MM.1S (cell line): ENCODE data around the gene TSG101.

Source experiments
- DNase-seq: peaks from one replicate; pipeline ENCODE4 v3.0.0-alpha.2; 2015
- H2AFZ ChIP-seq: fragments of 300-600 bp; sonication (generic); 2 replicates; pipeline ENCODE4 v1.6.0; 2016; ENCODE audit warnings: antibody characterized with exemption, low read length
- H3F3A ChIP-seq: fragments of 300-600 bp; sonication (generic); 2 replicates; pipeline ENCODE4 v1.6.1; 2016; ENCODE audit warnings: mild to moderate bottlenecking, antibody characterized with exemption, low read length, moderate library complexity, mixed read lengths; ENCODE audit not compliant: insufficient read depth
- H3K27ac ChIP-seq: fragments of 300-600 bp; sonication (generic); 2 replicates; pipeline ENCODE4 v1.5.1; 2016; ENCODE audit warnings: mild to moderate bottlenecking, low read length
- H3K27me3 ChIP-seq: fragments of 300-600 bp; sonication (generic); replicated peaks from 2 replicates; pipeline ENCODE4 v1.6.0; 2016; ENCODE audit warnings: low read length; ENCODE audit not compliant: insufficient read depth
- H3K36me3 ChIP-seq: fragments of 300-600 bp; sonication (generic); replicated peaks from 2 replicates; pipeline ENCODE4 v1.6.1; 2016; ENCODE audit warnings: mild to moderate bottlenecking, low read length, mixed read lengths; ENCODE audit not compliant: insufficient read depth
- H3K4me1 ChIP-seq: fragments of 300-600 bp; sonication (generic); 2 replicates; pipeline ENCODE4 v1.6.1; 2016; ENCODE audit warnings: low read length, mixed read lengths
- H3K4me2 ChIP-seq: fragments of 300-600 bp; sonication (generic); 2 replicates; pipeline ENCODE4 v1.6.0; 2016; ENCODE audit warnings: low read depth, low read length
- H3K4me3 ChIP-seq: fragments of 300-600 bp; sonication (generic); 2 replicates; pipeline ENCODE4 v1.5.1; 2016; ENCODE audit warnings: low read length, mixed read lengths
- H3K79me2 ChIP-seq: fragments of 300-600 bp; sonication (generic); 2 replicates; pipeline ENCODE4 v1.6.1; 2016; ENCODE audit warnings: mixed run types, low read length, mixed read lengths
- H3K9ac ChIP-seq: fragments of 300-600 bp; sonication (generic); 2 replicates; pipeline ENCODE4 v1.6.1; 2016; ENCODE audit warnings: low read length, mixed read lengths
- H3K9me2 ChIP-seq: fragments of 300-600 bp; sonication (generic); replicated peaks from 2 replicates; pipeline ENCODE4 v1.6.1; 2016; ENCODE audit warnings: mild to moderate bottlenecking, low read length, mixed read lengths; ENCODE audit not compliant: insufficient read depth
- H3K9me3 ChIP-seq: fragments of 300-600 bp; sonication (generic); replicated peaks from 2 replicates; pipeline ENCODE4 v1.6.1; 2016; ENCODE audit warnings: mild to moderate bottlenecking, low read length, mixed read lengths; ENCODE audit not compliant: insufficient read depth
- H4K20me1 ChIP-seq: fragments of 300-600 bp; sonication (generic); 2 replicates; pipeline ENCODE4 v1.6.1; 2016; ENCODE audit warnings: mild to moderate bottlenecking, low read length, moderate library complexity, mixed read lengths; ENCODE audit not compliant: insufficient read depth
- EZH2 ChIP-seq: fragments of 300-600 bp; sonication (generic); optimal IDR thresholded peaks from 2 replicates; pipeline ENCODE3; 2017; ENCODE audit warnings: low read depth, mild to moderate bottlenecking, antibody characterized with exemption, low read length, mixed read lengths
- EZH2phosphoT487 ChIP-seq: fragments of 300-600 bp; sonication (generic); IDR thresholded peaks from 2 replicates; pipeline ENCODE4 v1.6.1; 2018; ENCODE audit warnings: antibody characterized with exemption, low read length
- TF ChIP-seq, protein P1 (sequence below): fragments of 300-600 bp; sonication (generic); IDR thresholded peaks from 2 replicates; pipeline ENCODE4 v1.5.1; 2016; ENCODE audit warnings: antibody characterized with exemption, low read length, mixed read lengths

TSG101 gene

DNA sequence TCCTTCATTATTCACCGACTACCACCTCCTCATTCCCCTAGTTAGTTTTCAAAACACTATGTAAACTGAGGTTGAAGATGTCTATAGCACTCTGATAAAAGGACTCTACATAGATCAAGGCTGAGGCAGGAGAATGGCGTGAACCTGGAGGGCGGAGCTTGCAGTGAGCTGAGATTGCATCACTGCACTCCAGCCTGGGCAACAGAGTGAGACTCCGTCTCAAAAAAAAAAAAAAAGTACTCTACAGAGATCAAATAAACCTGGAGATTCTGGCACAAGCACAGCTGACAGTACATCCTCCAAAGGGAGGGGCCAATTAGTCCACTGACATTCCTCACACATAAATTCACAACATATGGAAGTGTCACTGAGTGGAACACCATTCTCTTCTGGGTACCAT lies 31.0 kb downstream of the TSG101 start:
- Histone ChIP-seq H3K4me3 (no peak overlapping the region), H3K9ac (no peak overlapping the region), H3K4me1 (peaks cover 5% of the 10 kb centered on the region), H4K20me1 (no peaks in the 10 kb centered on the region; the same call in 1 of the 2 replicates), H2AFZ (no peak overlapping the region), H3F3A (no peaks in the 10 kb centered on the region), H3K27me3 (no peaks in the 10 kb centered on the region), H3K9me3 (no peaks in the 10 kb centered on the region), H3K36me3 (peaks cover 4% of the 10 kb centered on the region; the same call in 1 of the 2 replicates), H3K27ac (no peak overlapping the region), H3K79me2 (no peaks in the 10 kb centered on the region), H3K9me2 (no peaks in the 10 kb centered on the region), H3K4me2 (no peak overlapping the region)
- no peak for DNase-seq
- TF ChIP-seq EZH2phosphoT487 (no peak), EZH2 (no peak)
- TF ChIP-seq, protein P1, sequence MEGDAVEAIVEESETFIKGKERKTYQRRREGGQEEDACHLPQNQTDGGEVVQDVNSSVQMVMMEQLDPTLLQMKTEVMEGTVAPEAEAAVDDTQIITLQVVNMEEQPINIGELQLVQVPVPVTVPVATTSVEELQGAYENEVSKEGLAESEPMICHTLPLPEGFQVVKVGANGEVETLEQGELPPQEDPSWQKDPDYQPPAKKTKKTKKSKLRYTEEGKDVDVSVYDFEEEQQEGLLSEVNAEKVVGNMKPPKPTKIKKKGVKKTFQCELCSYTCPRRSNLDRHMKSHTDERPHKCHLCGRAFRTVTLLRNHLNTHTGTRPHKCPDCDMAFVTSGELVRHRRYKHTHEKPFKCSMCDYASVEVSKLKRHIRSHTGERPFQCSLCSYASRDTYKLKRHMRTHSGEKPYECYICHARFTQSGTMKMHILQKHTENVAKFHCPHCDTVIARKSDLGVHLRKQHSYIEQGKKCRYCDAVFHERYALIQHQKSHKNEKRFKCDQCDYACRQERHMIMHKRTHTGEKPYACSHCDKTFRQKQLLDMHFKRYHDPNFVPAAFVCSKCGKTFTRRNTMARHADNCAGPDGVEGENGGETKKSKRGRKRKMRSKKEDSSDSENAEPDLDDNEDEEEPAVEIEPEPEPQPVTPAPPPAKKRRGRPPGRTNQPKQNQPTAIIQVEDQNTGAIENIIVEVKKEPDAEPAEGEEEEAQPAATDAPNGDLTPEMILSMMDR, result no peak

DNA sequence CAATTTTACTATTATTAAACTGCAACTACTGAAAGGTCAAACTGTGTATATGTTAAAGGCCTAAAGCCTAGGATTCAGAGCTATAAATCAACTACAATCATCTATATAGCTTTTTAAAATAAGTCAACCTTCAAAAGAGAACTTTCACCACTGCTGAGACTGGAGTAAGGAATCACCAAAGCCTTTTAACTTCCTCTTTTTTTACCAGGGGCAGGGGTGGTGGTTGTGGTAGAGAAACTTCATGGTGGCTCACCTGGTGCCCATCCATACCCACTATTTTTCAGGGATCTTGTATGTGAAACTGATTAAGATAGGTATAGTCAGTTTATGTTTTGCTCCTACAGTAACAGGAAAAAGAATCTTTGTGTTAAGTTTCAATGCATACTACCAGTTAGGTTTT lies 31.5 kb downstream of the TSG101 start:
- H3K9me2 ChIP-seq, result no peaks in the 10 kb centered on the region
- H3K4me3 ChIP-seq, result no peak overlapping the region
- no peak overlapping the region for H2AFZ ChIP-seq
- H3F3A ChIP-seq, result no peaks in the 10 kb centered on the region
- H3K4me1 ChIP-seq, result peaks cover 8% of the 10 kb centered on the region
- no peaks in the 10 kb centered on the region for H3K9me3 ChIP-seq
- H3K27me3 ChIP-seq, result no peaks in the 10 kb centered on the region
- H3K36me3 ChIP-seq, result peaks cover 4% of the 10 kb centered on the region; the same call in 1 of the 2 replicates
- DNase-seq, result no peak
- no peaks in the 10 kb centered on the region; the same call in 1 of the 2 replicates for H4K20me1 ChIP-seq
- H3K4me2 ChIP-seq, result no peak overlapping the region
- H3K9ac ChIP-seq, result no peak overlapping the region
- no peak for TF ChIP-seq EZH2phosphoT487
- TF ChIP-seq, protein P1, result no peak
- TF ChIP-seq EZH2, result no peak
- no peak overlapping the region for H3K27ac ChIP-seq
- no peaks in the 10 kb centered on the region for H3K79me2 ChIP-seq

DNA sequence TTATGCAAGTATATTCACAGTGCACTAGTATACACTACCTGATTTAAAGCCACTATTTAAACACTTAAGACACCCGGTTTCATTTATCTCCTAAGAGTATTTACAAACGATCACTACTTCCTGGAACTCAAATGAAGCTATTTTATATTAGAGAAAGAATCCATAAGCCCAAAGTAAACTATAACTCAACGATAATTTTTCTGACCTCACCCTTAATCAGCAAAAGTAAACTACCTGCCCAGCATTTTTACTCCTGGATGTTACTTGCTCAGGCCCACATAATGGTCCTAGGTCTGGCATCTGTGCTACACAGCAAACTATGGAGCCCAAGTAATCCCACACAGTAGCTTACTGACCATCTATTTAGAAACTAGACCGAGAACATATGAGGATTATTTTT lies 33.4 kb downstream of the TSG101 start:
- H3K9ac ChIP-seq, result no peak overlapping the region
- no peaks in the 10 kb centered on the region; the same call in 1 of the 2 replicates for H4K20me1 ChIP-seq
- peaks cover 4% of the 10 kb centered on the region; the same call in 1 of the 2 replicates for H3K36me3 ChIP-seq
- TF ChIP-seq EZH2 (no peak), EZH2phosphoT487 (no peak)
- TF ChIP-seq, protein P1, result no peak
- no peak overlapping the region for H3K4me3 ChIP-seq
- no peaks in the 10 kb centered on the region for H3K79me2 ChIP-seq
- H3K27ac ChIP-seq, result no peak overlapping the region
- no peak overlapping the region for H3K4me2 ChIP-seq
- no peaks in the 10 kb centered on the region for H3K27me3 ChIP-seq
- no peaks in the 10 kb centered on the region for H3F3A ChIP-seq
- no peaks in the 10 kb centered on the region for H3K9me3 ChIP-seq
- H2AFZ ChIP-seq, result no peak overlapping the region
- H3K9me2 ChIP-seq, result no peaks in the 10 kb centered on the region
- peaks cover 12% of the 10 kb centered on the region for H3K4me1 ChIP-seq
- no peak for DNase-seq
